ENCODE results near the gene TEK.

GRCh38 chr9:27125936-27126335, 16.9 kb downstream of the TEK start:
- TF ChIP-seq CTCF (IDR thresholded peaks at IDR 0.05) = no peak
- TF ChIP-seq POLR2A (IDR thresholded peaks at IDR 0.05) = no peak
